AG10803 (cell line): ENCODE data around the gene PAX6.

Experiments
- DNase-seq: peaks from one replicate; pipeline ENCODE4 v3.0.0; 2010; ENCODE audit warnings: low read depth
- H3K4me3 ChIP-seq: 2 replicates; pipeline ENCODE4 v1.5.1; 2011; ENCODE audit warnings: mild to moderate bottlenecking, low read length, control low read depth
- TF ChIP-seq, protein P1 (sequence below): conservative IDR thresholded peaks from 2 replicates; pipeline ENCODE4 v1.5.1; 2011; ENCODE audit warnings: mild to moderate bottlenecking, low read length, control low read depth, inconsistent platforms

The PAX6 gene

GRCh38 chr11:31799435-31800397 lies 11.4 kb downstream of the PAX6 start:
- DNase-seq, result no peak
- no peak overlapping the region; the same call in 1 of the 2 replicates for H3K4me3 ChIP-seq
- TF ChIP-seq, protein P1, sequence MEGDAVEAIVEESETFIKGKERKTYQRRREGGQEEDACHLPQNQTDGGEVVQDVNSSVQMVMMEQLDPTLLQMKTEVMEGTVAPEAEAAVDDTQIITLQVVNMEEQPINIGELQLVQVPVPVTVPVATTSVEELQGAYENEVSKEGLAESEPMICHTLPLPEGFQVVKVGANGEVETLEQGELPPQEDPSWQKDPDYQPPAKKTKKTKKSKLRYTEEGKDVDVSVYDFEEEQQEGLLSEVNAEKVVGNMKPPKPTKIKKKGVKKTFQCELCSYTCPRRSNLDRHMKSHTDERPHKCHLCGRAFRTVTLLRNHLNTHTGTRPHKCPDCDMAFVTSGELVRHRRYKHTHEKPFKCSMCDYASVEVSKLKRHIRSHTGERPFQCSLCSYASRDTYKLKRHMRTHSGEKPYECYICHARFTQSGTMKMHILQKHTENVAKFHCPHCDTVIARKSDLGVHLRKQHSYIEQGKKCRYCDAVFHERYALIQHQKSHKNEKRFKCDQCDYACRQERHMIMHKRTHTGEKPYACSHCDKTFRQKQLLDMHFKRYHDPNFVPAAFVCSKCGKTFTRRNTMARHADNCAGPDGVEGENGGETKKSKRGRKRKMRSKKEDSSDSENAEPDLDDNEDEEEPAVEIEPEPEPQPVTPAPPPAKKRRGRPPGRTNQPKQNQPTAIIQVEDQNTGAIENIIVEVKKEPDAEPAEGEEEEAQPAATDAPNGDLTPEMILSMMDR, result no peak

DNA sequence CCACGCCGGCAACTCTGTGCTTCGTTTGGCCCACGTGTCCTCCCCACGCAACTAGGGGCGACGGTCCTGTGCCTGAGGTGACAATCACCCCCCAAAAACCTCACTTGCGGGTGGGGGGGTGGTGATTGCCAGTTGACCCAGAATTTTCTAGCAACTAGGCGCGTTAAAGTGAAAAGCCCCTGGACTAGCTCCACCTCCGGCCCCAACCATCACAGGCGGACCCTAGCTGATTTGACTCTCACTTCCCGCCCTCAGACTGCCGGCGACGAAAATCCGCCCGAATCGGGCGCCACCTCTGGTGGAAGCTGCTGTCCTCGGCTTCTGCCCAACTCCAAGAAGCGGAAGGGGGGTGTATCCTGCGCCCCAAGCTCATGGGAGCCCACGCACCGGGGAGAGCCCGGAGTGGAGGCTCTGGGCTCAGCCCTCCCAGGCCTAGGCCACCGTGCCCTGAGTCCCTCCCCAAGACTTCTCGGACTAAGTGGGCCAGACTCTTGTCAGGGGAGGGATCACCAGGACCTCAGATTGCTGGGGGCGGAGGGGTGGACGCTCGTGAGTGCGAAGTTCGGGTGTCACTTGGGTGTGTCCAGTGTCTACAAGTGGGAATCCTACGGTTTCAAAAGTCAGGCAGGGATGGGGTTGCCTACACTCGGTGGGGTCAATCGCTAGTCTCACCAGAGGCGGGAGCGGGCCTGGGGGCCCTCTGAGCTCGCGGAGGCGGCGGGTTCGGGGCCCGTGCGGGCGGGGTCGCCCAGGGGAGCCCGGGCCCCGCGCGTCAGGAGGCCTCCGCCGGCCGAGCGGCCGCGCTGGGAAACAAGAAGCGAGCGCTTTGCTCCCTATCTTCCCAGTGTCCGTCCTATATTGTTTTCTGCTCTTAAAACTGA lies 12.3 kb downstream of the PAX6 start:
- TF ChIP-seq, protein P1, result peak; percentile 27; the same call in 1 of the 2 replicates
- H3K4me3 ChIP-seq, result peak overlapping the region; percentile 26
- DNase-seq, result no peak

- TF ChIP-seq, protein P1, result no peak
- peak overlapping the region; percentile 12; the same call in 1 of the 2 replicates for H3K4me3 ChIP-seq
- DNase-seq, result no peak
Observed at GRCh38 chr11:31798057-31798553, 13.0 kb downstream of the PAX6 start.

- no peak overlapping the region for H3K4me3 ChIP-seq
- TF ChIP-seq, protein P1, result no peak
- DNase-seq, result no peak
Observed at GRCh38 chr11:31797190-31798056, 13.7 kb downstream of the PAX6 start.

- no peak for DNase-seq
- TF ChIP-seq, protein P1, result no peak
- H3K4me3 ChIP-seq, result no peak overlapping the region
Observed at GRCh38 chr11:31796499-31797189, 14.5 kb downstream of the PAX6 start.
